ENCODE data around the gene CHL1. TPM values are rescaled to one million over a fixed set of nuclear protein-coding genes. Genes with fewer than 3 reads are reported as not detected.

The CHL1 gene
- total RNA-seq, 4 donors from 2014 or later: 28.2 to 49.2 (median 35.8) TPM

DNA sequence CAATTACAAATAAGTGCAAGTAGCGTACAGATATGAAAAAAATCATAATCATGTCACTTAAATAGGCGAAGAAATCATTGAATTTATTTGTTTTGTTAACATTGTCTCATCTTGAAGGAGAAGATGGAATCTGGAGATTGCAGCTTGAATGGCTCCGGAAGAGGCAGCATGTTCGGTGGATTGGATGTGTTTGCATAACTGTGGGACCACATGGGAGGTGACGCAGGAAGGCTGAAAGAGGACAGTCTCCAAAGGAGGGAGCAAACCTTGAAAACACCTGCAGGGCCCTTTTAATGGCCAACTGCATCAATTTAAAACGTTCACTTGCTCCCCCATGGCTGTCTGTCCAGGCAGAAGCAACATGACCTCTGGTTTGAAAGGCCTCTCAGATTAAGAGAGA is 61.3 kb downstream of the CHL1 start:
- 68 to 72% methylated on average over 6 of the region's 6 CpGs for WGBS, 2 donors (ENCODE audit: low coverage in 1 of 2)
- Histone ChIP-seq H3K36me3 (no peaks in the 10 kb centered on the region), H3K4me3 (no peak overlapping the region), H3K4me1 (no peaks in the 10 kb centered on the region), H3K27ac (no peak overlapping the region), H3K9me3 (no peaks in the 10 kb centered on the region), H3K27me3 (peaks cover 3% of the 10 kb centered on the region)
- ATAC-seq: no peak
- TF ChIP-seq POLR2A (IDR thresholded peaks at IDR 0.05) (no peak), POLR2AphosphoS5 (IDR thresholded peaks at IDR 0.05) (no peak), EP300 (IDR thresholded peaks at IDR 0.05) (no peak)
- TF ChIP-seq, protein P1, sequence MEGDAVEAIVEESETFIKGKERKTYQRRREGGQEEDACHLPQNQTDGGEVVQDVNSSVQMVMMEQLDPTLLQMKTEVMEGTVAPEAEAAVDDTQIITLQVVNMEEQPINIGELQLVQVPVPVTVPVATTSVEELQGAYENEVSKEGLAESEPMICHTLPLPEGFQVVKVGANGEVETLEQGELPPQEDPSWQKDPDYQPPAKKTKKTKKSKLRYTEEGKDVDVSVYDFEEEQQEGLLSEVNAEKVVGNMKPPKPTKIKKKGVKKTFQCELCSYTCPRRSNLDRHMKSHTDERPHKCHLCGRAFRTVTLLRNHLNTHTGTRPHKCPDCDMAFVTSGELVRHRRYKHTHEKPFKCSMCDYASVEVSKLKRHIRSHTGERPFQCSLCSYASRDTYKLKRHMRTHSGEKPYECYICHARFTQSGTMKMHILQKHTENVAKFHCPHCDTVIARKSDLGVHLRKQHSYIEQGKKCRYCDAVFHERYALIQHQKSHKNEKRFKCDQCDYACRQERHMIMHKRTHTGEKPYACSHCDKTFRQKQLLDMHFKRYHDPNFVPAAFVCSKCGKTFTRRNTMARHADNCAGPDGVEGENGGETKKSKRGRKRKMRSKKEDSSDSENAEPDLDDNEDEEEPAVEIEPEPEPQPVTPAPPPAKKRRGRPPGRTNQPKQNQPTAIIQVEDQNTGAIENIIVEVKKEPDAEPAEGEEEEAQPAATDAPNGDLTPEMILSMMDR (IDR thresholded peaks at IDR 0.05): no peak

DNA sequence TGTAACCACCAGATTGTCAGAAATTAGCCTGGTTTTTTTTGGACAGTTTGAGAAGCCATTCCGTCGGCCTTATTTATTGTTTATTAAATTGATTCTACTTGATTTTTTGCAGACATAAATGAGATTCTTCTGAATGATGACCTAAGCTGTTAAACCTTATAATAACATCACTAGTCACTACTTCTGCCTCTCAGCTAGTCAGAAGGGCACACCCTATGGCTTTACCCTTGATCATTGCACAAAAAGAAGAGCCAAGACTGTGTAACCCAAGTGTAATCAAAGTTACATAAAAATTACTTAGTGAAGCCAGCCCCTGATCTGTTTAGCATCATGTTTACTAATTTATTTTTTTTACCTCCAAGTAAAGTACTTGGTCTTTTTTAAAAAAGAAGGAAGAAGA is 64.3 kb downstream of the CHL1 start:
- Histone ChIP-seq H3K4me3 (no peak overlapping the region), H3K27ac (no peak overlapping the region), H3K36me3 (no peaks in the 10 kb centered on the region), H3K4me1 (no peaks in the 10 kb centered on the region), H3K9me3 (no peaks in the 10 kb centered on the region), H3K27me3 (peaks cover 3% of the 10 kb centered on the region)
- no peak for ATAC-seq
- TF ChIP-seq POLR2A (IDR thresholded peaks at IDR 0.05): no peak
- TF ChIP-seq, protein P1 (IDR thresholded peaks at IDR 0.05): no peak
- no peak for TF ChIP-seq EP300 (IDR thresholded peaks at IDR 0.05)
- no peak for TF ChIP-seq POLR2AphosphoS5 (IDR thresholded peaks at IDR 0.05)
- WGBS, 2 donors (ENCODE audit: low coverage in 1 of 2): 72 to 80% methylated on average over 2 of the region's 2 CpGs

DNA sequence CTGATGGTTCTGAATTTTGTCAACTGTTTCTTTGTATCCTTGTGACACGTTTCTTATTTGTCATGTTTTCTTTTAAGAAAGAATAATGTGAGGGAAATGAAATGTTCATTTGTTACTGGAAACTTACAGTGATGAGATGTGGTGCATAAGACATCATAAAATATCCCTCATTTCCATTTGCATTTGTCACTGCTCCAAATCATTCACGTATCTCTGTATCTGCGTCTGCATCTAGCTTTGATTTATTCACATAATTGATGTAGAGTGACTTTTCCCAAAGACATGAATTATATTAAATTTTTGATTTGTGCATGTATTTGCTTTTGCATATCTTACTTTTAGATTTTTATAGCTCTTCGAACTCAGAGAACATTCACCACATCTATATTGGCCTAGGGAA is 66.8 kb downstream of the CHL1 start:
- H3K27me3 ChIP-seq: peaks cover 3% of the 10 kb centered on the region
- ATAC-seq: no peak
- WGBS, 2 donors (ENCODE audit: low coverage in 1 of 2): 52 to 55% methylated on average over 2 to 4 of the region's 4 CpGs
- H3K36me3 ChIP-seq: no peaks in the 10 kb centered on the region
- TF ChIP-seq POLR2AphosphoS5 (IDR thresholded peaks at IDR 0.05) (no peak), EP300 (IDR thresholded peaks at IDR 0.05) (no peak), POLR2A (IDR thresholded peaks at IDR 0.05) (no peak)
- TF ChIP-seq, protein P1 (IDR thresholded peaks at IDR 0.05): no peak
- no peak overlapping the region for H3K27ac ChIP-seq
- no peak overlapping the region for H3K4me3 ChIP-seq
- no peaks in the 10 kb centered on the region for H3K9me3 ChIP-seq
- H3K4me1 ChIP-seq: no peaks in the 10 kb centered on the region

DNA sequence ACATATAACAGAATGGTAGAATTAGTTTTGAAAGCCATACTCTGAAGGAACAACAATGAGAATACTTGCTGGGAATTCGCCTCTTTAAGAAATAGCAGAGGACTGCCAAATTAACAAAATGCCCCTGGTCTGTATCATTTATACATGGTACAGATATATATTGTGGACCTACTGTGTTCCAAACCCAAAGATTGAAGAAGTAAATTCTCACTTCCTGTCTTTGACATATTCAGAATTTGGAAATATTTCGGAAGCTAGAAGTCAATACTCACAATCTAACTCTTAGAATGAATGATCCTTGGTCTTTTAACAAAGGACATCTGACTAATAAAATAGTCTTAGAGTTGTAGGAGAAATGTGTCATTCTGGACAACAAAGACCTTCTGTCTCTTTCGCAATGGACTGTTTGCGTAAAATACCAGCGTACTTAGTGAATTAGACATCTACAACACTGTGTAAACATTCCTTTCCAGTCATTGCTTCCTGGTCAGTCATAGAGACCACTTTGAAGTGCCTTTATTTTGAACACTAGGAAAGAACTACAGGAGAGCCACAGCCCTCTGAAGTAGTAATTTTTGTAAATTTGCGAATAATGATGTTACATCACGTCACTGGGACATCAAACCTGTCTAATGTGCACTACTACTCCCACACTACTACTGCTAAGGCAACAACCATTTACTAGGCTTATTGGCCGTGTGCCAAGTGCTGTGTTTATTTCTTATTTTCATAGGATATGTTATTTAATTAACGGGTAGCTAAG is 68.0 kb downstream of the CHL1 start:
- Histone ChIP-seq H3K9me3 (no peaks in the 10 kb centered on the region), H3K27me3 (peaks cover 3% of the 10 kb centered on the region), H3K4me3 (no peak overlapping the region), H3K27ac (no peak overlapping the region), H3K4me1 (no peaks in the 10 kb centered on the region), H3K36me3 (no peaks in the 10 kb centered on the region)
- ATAC-seq: no peak
- WGBS, 2 donors (ENCODE audit: low coverage in 1 of 2): 60 to 74% methylated on average over 9 of the region's 9 CpGs
- TF ChIP-seq, protein P1 (IDR thresholded peaks at IDR 0.05): no peak
- no peak for TF ChIP-seq POLR2A (IDR thresholded peaks at IDR 0.05)
- TF ChIP-seq EP300 (IDR thresholded peaks at IDR 0.05): no peak
- no peak for TF ChIP-seq POLR2AphosphoS5 (IDR thresholded peaks at IDR 0.05)

DNA sequence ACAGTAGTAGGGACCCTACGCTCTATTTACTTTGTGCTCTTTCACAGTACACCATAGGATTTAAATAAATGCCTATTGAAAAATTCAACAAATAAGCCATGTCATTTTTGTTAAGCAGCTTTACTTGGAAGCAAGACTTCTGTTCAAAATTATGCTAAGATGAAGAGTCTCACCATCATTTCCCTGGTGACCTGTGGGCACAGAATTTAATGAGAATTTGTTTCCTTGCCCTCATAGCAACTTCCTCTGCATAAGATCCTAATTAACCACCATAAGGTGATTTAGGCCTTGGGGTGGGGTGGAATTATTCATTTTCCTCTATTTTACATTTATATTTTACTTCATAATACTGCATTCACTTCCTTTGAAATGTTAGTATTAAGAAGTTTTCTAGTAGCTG is 70.5 kb downstream of the CHL1 start:
- 79 to 100% methylated on average over 1 of the region's 1 CpG for WGBS, 2 donors (ENCODE audit: low coverage in 1 of 2)
- TF ChIP-seq, protein P1 (IDR thresholded peaks at IDR 0.05): no peak
- TF ChIP-seq EP300 (IDR thresholded peaks at IDR 0.05) (no peak), POLR2A (IDR thresholded peaks at IDR 0.05) (no peak), POLR2AphosphoS5 (IDR thresholded peaks at IDR 0.05) (no peak)
- ATAC-seq: no peak

More for the DNA sequence above, 70.5 kb downstream of the CHL1 start:
- H3K27me3 ChIP-seq: peaks cover 3% of the 10 kb centered on the region
- no peaks in the 10 kb centered on the region for H3K36me3 ChIP-seq
- no peak overlapping the region for H3K27ac ChIP-seq
- H3K9me3 ChIP-seq: no peaks in the 10 kb centered on the region
- H3K4me3 ChIP-seq: no peak overlapping the region
- H3K4me1 ChIP-seq: no peaks in the 10 kb centered on the region

All from gastroesophageal sphincter (tissue), 4 donors.